Posterior vena cava (tissue), 2 donors: ENCODE results near the gene TCTN1. TPM values are rescaled to one million over a fixed set of nuclear protein-coding genes. Genes with fewer than 3 reads are reported as not detected.
"Not testable (repeated sequence)": the region's sequence is repeated elsewhere in the genome, so short reads cannot be mapped to it uniquely, and the experiment has no call there.

Experiments
- DNase-seq: peaks from one replicate; pipeline ENCODE4 v3.0.0-alpha.2; 2020; ENCODE audit warnings: low spot score
- intact Hi-C, 2 donors: fragments of 100-400 bp; cut with DNase I; formaldehyde crosslinking; loops; one replicate each; pipeline versions ENCODE4 v1.14.1 to v1.14.2; 2022 to 2023
- long read RNA-seq, 2 donors: library from polyadenylated mRNA; unstranded; transcript quantifications; one replicate each; pipeline ENCODE4 v2.0.0, GENCODE V29; 2020 to 2021
- total RNA-seq, 2 donors: library from RNA; stranded (reverse); fragmentation: NEBNext Ultra II Directional; extraction: Animal tissue kit (Norgen Biotek cat#: 25700); gene quantifications; one replicate each; pipeline ENCODE4 v1.2.1, GENCODE V29; 2021
- donor health status: DM: yes; HTN: yes; CAD: no.
- donor health status: DM: yes; HTN: yes; CAD: no.

TCTN1 gene
- 10 to 100 TPM; 24.0 to 35.8 TPM for total RNA-seq
- long read RNA-seq, donor 1, transcript TCTN1-225 (15 exons, 2,309 nt), result major isoform, 10 of 15 reads
- long read RNA-seq, donor 1, partial matches to known transcripts, result 0 of 15 reads
- long read RNA-seq, donor 1, other reads (novel, unspliced or antisense), result 3 of 15 reads
- long read RNA-seq, donor 2, transcript TCTN1-225 (15 exons, 2,309 nt), result major isoform, 11 of 41 reads
- long read RNA-seq, donor 2, partial matches to known transcripts, result 3 of 41 reads
- long read RNA-seq, donor 2, other reads (novel, unspliced or antisense), result 21 of 41 reads

DNA sequence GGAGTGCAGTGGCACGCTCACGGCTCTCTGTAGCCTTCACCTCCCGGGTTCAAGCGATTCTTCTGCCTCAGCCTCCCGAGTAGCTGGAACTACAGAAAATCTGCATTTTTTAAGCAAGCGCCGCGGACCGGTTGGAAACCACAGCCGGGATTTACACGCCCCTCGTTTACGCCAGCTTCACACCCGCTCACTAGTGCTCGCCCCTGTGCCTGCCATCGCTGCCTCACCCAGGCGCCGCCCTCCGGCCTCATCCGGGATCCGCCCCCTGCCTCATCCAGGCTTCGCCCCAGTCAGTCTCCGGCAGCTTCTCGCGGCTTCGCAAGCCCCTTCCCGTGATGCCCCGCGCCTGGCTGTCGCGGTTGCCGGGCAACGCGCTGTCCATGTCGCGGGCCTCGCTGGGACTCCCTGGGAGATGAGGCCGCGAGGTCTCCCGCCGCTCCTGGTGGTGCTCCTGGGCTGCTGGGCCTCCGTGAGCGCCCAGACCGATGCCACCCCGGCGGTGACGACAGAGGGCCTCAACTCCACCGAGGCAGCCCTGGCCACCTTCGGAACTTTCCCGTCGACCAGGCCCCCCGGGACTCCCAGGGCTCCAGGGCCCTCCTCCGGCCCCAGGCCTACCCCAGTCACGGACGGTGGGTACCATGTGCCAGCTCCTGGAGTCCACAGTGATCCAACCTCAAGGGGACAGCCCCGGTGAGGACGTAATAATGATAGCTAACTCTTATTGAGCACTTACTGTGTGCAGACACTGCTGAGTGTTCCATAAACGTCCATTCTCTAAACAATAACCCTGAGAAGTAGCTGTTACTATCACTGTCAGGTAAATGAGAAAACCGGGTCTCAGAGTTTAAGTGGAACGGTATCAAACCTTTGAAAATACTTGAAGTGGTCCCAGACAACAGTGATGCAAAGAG, at the start of gene TCTN1:
TCTN1 (plus strand) TSS at position 359 of the 914 bp plus-strand sequence; CDS start at position 413, 54 bp downstream.
- DNase-seq, result peak; percentile 99
- intact Hi-C loops, result loop anchor here in 1 of 2 donors (2.0 to 5.0 kb wide), 2 partner anchors 29 to 102 kb away; no protein-coding TSS in a partner anchor

DNA sequence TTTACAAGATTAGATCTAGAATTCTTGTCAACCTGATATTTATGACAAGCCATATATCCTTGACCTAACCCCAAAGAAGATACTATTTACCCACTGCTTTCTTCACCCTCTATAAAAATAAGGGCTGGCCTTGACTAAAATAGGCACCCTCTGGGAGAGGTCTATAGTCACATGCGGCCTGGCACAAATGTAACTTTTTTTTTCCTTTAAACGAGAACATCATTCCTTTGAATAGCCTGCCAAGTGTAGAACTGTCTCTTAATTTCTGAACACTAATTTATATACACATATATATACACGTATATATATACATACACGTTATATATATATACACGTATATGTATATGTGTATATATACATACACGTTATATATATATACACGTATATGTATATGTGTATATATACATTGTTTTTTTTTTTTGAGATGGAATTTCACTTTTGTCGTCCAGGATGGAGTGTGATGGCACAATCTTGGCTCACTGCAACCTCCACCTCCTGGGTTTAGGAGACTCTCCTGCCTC, 49.4 kb upstream of the TCTN1 start:
- intact Hi-C loops, result no loop called here
- DNase-seq, result no peak

- no peak for DNase-seq
- intact Hi-C loops, result no loop called here
Observed at GRCh38 chr12:110565894-110566871, 47.7 kb upstream of the TCTN1 start.

GRCh38 chr12:110566993-110567392, 46.9 kb upstream of the TCTN1 start:
- intact Hi-C loops, result no loop called here
- DNase-seq, result no peak

GRCh38 chr12:110568752-110569151, 45.2 kb upstream of the TCTN1 start:
- intact Hi-C loops, result no loop called here
- DNase-seq, result no peak

DNA sequence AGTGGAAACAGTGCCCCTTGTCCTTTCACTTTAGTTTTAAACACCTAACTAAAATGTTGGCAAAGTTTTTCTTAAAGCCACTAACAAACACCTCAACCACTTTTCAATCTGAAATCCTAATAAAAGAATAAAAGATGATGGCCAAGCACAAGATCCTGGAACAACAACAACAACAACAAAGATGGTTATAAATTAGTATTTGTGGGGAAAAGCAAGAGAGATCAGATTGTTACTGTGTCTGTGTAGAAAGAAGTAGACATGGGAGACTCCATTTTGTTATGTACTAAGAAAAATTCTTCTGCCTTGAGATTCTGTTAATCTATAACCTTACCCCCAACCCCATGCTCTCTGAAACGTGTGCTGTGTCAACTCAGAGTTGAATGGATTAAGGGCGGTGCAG, 44.1 kb upstream of the TCTN1 start:
- intact Hi-C loops, result not testable (repeated sequence)

DNA sequence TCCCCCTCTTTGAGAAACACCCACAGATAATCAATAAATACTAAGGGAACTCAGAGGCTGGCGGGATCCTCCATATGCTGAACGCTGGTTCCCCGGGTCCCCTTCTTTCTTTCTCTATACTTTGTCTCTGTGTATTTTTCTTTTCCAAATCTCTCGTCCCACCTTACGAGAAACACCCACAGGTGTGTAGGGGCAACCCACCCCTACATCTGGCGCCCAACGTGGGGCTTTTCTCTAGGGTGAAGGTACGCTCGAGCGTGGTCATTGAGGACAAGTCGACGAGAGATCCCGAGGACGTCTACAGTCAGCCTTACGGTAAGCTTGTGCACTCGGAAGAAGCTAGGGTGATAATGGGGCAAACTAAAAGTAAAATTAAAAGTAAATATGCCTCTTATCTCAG, 43.1 kb upstream of the TCTN1 start:
- DNase-seq, intact Hi-C loops: not testable (repeated sequence)

More for the DNA sequence above, 44.1 kb upstream of the TCTN1 start:
- DNase-seq, result not testable (repeated sequence)

- DNase-seq, result no peak
- intact Hi-C loops, result no loop called here
Observed at GRCh38 chr12:110574044-110574443, 39.9 kb upstream of the TCTN1 start.

- DNase-seq, intact Hi-C loops: not testable (repeated sequence)
Observed at GRCh38 chr12:110574717-110575230, 39.2 kb upstream of the TCTN1 start.

GRCh38 chr12:110575326-110575725, 38.6 kb upstream of the TCTN1 start:
- intact Hi-C loops, result no loop called here
- no peak for DNase-seq

- intact Hi-C loops, result no loop called here
- no peak for DNase-seq
Observed at GRCh38 chr12:110576504-110576903, 37.4 kb upstream of the TCTN1 start.

- intact Hi-C loops, result no loop called here
- no peak for DNase-seq
Observed at GRCh38 chr12:110577864-110578693, 35.9 kb upstream of the TCTN1 start.

- intact Hi-C loops, result no loop called here
- DNase-seq, result no peak
Observed at GRCh38 chr12:110578694-110579534, 35.0 kb upstream of the TCTN1 start.

DNA sequence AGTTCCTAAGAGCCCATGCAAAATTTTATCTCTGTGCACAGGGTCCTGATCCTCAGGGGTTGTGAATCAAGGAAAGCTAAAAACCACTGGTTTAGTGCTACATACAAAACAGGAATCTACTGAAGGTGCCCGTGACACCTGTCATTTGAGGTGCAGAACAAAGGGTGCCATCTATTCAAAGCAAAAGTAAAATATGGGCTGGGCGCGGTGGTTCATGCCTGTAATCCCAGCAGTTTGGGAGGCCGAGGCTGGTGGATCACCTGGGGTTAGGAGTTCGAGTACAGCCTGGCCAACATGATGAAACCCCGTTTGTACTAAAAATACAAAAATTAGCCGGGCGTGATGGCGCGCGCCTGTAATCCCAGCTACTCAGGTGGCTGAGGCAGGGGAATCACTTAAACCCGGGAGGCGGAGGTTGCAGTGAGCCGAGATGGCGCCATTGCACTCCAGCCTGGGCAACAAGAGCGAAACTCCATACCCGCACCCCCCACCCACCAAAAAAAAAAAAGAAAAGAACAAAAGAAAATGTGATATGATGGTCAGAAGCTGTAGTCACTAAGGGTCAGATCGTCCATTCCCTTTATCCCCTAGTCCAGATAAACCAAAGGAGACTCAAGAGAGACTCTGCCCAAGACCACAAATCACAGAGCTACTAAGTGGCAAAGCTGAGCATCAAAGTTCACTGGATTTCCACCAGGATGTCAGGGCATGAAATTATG, 34.2 kb upstream of the TCTN1 start:
- no peak for DNase-seq
- intact Hi-C loops, result loop anchor here in 1 of 2 donors (5.0 kb wide), 1 partner anchor 32 kb away; no protein-coding TSS in a partner anchor

- intact Hi-C loops, result loop anchor here in 1 of 2 donors (5.0 kb wide), 1 partner anchor 35 kb away; no protein-coding TSS in a partner anchor
- no peak for DNase-seq
Observed at GRCh38 chr12:110581931-110582275, 32.0 kb upstream of the TCTN1 start.
